Neural cell (in vitro differentiated cells): Measurements from ENCODE around the gene CLEC3B. TPM values are rescaled to one million over a fixed set of nuclear protein-coding genes. Genes with fewer than 3 reads are reported as not detected.

Experiments
- H2AFZ ChIP-seq: fragments of 200-600, 300-800 bp; sonication (generic), shearing (Covaris generic); 2 replicates; pipeline ENCODE4 v1.6.0; 2014; ENCODE audit warnings: low read depth, mild to moderate bottlenecking, antibody characterized with exemption, low read length, moderate library complexity
- H3F3A ChIP-seq: fragments of 200-600 bp; shearing (Covaris generic); 2 replicates; pipeline ENCODE4 v1.6.1; 2016; ENCODE audit warnings: mild to moderate bottlenecking, moderate library complexity, mixed read lengths, antibody characterized with exemption, low read length; ENCODE audit not compliant: insufficient read depth, poor library complexity, severe bottlenecking
- H3K27ac ChIP-seq: fragments of 200-600, 300-800 bp; sonication (generic), shearing (Covaris generic); 2 replicates; pipeline ENCODE4 v1.5.1; 2014; ENCODE audit warnings: mild to moderate bottlenecking, low read length, moderate library complexity
- H3K27me3 ChIP-seq: fragments of 300-800, 200-600 bp; sonication (generic), shearing (Covaris generic); 2 replicates; pipeline ENCODE4 v1.6.0; 2014; ENCODE audit warnings: mild to moderate bottlenecking, low read depth, low read length, moderate library complexity; ENCODE audit not compliant: insufficient read depth
- H3K36me3 ChIP-seq: fragments of 300-800, 200-600 bp; sonication (generic), shearing (Covaris generic); 2 replicates; pipeline ENCODE4 v1.5.1; 2014; ENCODE audit warnings: mild to moderate bottlenecking, antibody characterized with exemption, low read length, moderate library complexity; ENCODE audit not compliant: insufficient read depth
- H3K4me2 ChIP-seq: fragments of 300-800, 200-600 bp; sonication (generic), shearing (Covaris generic); 2 replicates; pipeline ENCODE4 v1.6.0; 2014; ENCODE audit warnings: mild to moderate bottlenecking, low read length
- H3K4me3 ChIP-seq: fragments of 300-800, 200-600 bp; sonication (generic), shearing (Covaris generic); 2 replicates; pipeline ENCODE4 v1.5.1; 2014; ENCODE audit warnings: mild to moderate bottlenecking, low read length, moderate library complexity
- H3K79me2 ChIP-seq: fragments of 200-600 bp; shearing (Covaris generic); replicated peaks from 2 replicates; pipeline ENCODE4 v1.6.0; 2014; ENCODE audit warnings: mild to moderate bottlenecking, low read length, moderate library complexity; ENCODE audit not compliant: insufficient read depth
- H3K9ac ChIP-seq: fragments of 300-800, 200-600 bp; sonication (generic), shearing (Covaris generic); 2 replicates; pipeline ENCODE4 v1.6.1; 2016; ENCODE audit warnings: mild to moderate bottlenecking, low read length, mixed read lengths
- H3K9me2 ChIP-seq: fragments of 200-600 bp; shearing (Covaris generic); 2 replicates; pipeline ENCODE4 v1.6.1; 2016; ENCODE audit warnings: mild to moderate bottlenecking, low read length, mixed read lengths; ENCODE audit not compliant: insufficient read depth
- H3K9me3 ChIP-seq: fragments of 200-600, 300-800 bp; sonication (generic), shearing (Covaris generic); 2 replicates; pipeline ENCODE4 v1.6.1; 2016; ENCODE audit warnings: mild to moderate bottlenecking, mixed run types, low read length, moderate library complexity, mixed read lengths
- H4K20me1 ChIP-seq: fragments of 200-600 bp; shearing (Covaris generic); 2 replicates; pipeline ENCODE4 v1.6.1; 2016; ENCODE audit warnings: mild to moderate bottlenecking, mixed run types; ENCODE audit not compliant: insufficient read depth
- EP300 ChIP-seq: fragments of 450-650 bp; conservative IDR thresholded peaks from 2 replicates; pipeline ENCODE4 v1.6.1; 2014; ENCODE audit warnings: antibody characterized with exemption, mild to moderate bottlenecking, moderate library complexity; ENCODE audit not compliant: poor library complexity, severe bottlenecking
- EZH2 ChIP-seq: fragments of 200-600, 300-800 bp; shearing (Covaris generic), sonication (generic); IDR thresholded peaks from 2 replicates; pipeline ENCODE4 v1.6.1; 2014; ENCODE audit warnings: antibody characterized with exemption, low read length, borderline replicate concordance, mild to moderate bottlenecking; ENCODE audit not compliant: insufficient read depth, poor library complexity, severe bottlenecking
- MXI1 ChIP-seq: fragments of 450-650 bp; conservative IDR thresholded peaks from 2 replicates; pipeline ENCODE4 v1.6.1; 2014; ENCODE audit warnings: antibody characterized with exemption, mild to moderate bottlenecking; ENCODE audit not compliant: poor library complexity, severe bottlenecking
- POLR2AphosphoS5 ChIP-seq: IDR thresholded peaks from 2 replicates; pipeline ENCODE4 v1.6.1; 2012
- RAD21 ChIP-seq: fragments of 450-650 bp; conservative IDR thresholded peaks from 2 replicates; pipeline ENCODE4 v1.6.1; 2014; ENCODE audit warnings: antibody characterized with exemption, mild to moderate bottlenecking, moderate library complexity
- SMC3 ChIP-seq: fragments of 450-650 bp; conservative IDR thresholded peaks from 2 replicates; pipeline ENCODE4 v1.6.1; 2014; ENCODE audit warnings: antibody characterized with exemption, mild to moderate bottlenecking, moderate library complexity; ENCODE audit not compliant: poor library complexity
- TAF1 ChIP-seq: IDR thresholded peaks from 2 replicates; pipeline ENCODE4 v1.6.1; 2012; ENCODE audit warnings: low read depth
- polyA plus RNA-seq: library from polyadenylated mRNA; depleted of rRNA; stranded (reverse); fragments of >200 nt; gene quantifications from 2 replicates; pipeline ENCODE4 v1.2.3, GENCODE V29; 2014
- TF ChIP-seq, protein P1 (sequence below): fragments of 450-650 bp; IDR thresholded peaks from 2 replicates; pipeline ENCODE4 v1.5.1; 2014; ENCODE audit warnings: antibody characterized with exemption, mild to moderate bottlenecking, moderate library complexity; ENCODE audit not compliant: poor library complexity, severe bottlenecking
- TF ChIP-seq, protein P2 (sequence below): IDR thresholded peaks from 2 replicates; pipeline ENCODE4 v1.6.1; 2012; ENCODE audit warnings: borderline replicate concordance

CLEC3B gene
- polyA plus RNA-seq, 1 donor from 2014 or later: 2.6 TPM

DNA sequence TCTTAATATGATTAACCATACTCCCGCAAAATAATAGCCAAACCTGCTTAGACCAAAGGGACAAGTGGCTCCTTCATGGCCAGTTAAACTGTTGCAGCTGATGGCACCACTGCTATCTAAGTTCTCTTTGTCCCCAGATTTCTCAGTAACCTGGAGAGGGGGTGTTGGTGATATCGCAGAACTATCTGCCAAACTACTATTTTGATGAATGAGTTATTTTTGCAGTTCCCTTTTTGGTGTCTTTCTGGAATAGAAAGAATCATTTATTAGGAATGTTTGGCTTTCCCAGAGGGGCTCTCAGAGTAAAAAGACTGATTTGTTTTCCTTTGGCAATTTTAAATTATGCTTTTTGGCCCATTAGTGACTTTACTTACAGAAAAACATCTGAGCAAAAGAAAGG is 33.0 kb downstream of the CLEC3B start:
- TF ChIP-seq MXI1 (no peak), TAF1 (no peak), RAD21 (no peak), EZH2 (no peak), POLR2AphosphoS5 (no peak), SMC3 (no peak), EP300 (no peak)
- TF ChIP-seq, protein P1, sequence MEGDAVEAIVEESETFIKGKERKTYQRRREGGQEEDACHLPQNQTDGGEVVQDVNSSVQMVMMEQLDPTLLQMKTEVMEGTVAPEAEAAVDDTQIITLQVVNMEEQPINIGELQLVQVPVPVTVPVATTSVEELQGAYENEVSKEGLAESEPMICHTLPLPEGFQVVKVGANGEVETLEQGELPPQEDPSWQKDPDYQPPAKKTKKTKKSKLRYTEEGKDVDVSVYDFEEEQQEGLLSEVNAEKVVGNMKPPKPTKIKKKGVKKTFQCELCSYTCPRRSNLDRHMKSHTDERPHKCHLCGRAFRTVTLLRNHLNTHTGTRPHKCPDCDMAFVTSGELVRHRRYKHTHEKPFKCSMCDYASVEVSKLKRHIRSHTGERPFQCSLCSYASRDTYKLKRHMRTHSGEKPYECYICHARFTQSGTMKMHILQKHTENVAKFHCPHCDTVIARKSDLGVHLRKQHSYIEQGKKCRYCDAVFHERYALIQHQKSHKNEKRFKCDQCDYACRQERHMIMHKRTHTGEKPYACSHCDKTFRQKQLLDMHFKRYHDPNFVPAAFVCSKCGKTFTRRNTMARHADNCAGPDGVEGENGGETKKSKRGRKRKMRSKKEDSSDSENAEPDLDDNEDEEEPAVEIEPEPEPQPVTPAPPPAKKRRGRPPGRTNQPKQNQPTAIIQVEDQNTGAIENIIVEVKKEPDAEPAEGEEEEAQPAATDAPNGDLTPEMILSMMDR: no peak
- TF ChIP-seq, protein P2, sequence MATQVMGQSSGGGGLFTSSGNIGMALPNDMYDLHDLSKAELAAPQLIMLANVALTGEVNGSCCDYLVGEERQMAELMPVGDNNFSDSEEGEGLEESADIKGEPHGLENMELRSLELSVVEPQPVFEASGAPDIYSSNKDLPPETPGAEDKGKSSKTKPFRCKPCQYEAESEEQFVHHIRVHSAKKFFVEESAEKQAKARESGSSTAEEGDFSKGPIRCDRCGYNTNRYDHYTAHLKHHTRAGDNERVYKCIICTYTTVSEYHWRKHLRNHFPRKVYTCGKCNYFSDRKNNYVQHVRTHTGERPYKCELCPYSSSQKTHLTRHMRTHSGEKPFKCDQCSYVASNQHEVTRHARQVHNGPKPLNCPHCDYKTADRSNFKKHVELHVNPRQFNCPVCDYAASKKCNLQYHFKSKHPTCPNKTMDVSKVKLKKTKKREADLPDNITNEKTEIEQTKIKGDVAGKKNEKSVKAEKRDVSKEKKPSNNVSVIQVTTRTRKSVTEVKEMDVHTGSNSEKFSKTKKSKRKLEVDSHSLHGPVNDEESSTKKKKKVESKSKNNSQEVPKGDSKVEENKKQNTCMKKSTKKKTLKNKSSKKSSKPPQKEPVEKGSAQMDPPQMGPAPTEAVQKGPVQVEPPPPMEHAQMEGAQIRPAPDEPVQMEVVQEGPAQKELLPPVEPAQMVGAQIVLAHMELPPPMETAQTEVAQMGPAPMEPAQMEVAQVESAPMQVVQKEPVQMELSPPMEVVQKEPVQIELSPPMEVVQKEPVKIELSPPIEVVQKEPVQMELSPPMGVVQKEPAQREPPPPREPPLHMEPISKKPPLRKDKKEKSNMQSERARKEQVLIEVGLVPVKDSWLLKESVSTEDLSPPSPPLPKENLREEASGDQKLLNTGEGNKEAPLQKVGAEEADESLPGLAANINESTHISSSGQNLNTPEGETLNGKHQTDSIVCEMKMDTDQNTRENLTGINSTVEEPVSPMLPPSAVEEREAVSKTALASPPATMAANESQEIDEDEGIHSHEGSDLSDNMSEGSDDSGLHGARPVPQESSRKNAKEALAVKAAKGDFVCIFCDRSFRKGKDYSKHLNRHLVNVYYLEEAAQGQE: no peak
- Histone ChIP-seq H2AFZ (no peak overlapping the region), H3K9me3 (no peaks in the 10 kb centered on the region), H3K36me3 (no peaks in the 10 kb centered on the region), H4K20me1 (no peaks in the 10 kb centered on the region), H3K4me3 (no peak overlapping the region), H3F3A (no peaks in the 10 kb centered on the region), H3K4me2 (no peak overlapping the region), H3K27me3 (no peaks in the 10 kb centered on the region), H3K9ac (no peak overlapping the region), H3K27ac (no peak overlapping the region), H3K79me2 (no peaks in the 10 kb centered on the region), H3K9me2 (no peaks in the 10 kb centered on the region)

DNA sequence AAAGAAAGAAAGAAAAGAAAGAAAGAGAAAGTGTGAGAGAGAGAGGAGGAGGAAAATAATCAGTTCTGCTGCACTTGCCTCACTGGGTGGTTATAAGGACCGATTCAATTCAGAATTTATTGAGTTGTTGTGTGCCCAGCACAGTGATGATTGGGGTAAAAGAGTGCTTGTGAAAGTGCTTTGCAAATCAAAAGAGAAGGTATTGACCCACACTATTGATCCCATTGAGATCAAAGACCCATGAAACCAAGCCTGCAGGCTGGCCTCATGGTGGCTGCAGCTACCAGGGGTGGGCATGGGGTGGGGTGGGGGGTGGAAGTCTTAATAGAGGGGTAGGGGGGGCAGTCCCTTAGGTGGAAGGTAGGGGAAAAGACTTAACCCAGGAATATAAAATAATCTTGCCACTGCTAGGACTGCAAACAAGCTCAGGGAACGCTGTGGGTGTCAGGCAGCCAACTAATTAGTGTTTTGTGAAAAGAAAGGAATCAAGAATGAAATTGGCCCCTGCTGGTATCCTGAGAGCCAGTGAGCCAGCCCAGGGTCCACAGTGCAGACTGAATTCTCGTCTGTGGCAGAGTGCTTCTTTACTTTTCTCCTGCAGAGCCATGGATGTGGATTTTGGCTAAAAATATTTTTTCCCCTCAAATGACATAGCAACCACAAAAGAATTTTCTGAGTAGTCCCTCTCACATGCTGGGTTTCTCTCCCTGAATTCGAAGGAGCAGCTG is 34.2 kb downstream of the CLEC3B start:
- TF ChIP-seq EZH2 (no peak), SMC3 (no peak), EP300 (no peak), POLR2AphosphoS5 (no peak), MXI1 (no peak), TAF1 (no peak), RAD21 (no peak)
- TF ChIP-seq, protein P1: no peak
- TF ChIP-seq, protein P2: no peak
- no peak overlapping the region for H2AFZ ChIP-seq
- no peak overlapping the region for H3K27ac ChIP-seq
- H3K36me3 ChIP-seq: no peaks in the 10 kb centered on the region
- H3K9me3 ChIP-seq: no peaks in the 10 kb centered on the region
- H3K4me3 ChIP-seq: no peak overlapping the region
- H3K79me2 ChIP-seq: no peaks in the 10 kb centered on the region
- no peaks in the 10 kb centered on the region for H3F3A ChIP-seq
- H3K9me2 ChIP-seq: no peaks in the 10 kb centered on the region
- no peaks in the 10 kb centered on the region for H4K20me1 ChIP-seq
- H3K4me2 ChIP-seq: no peak overlapping the region
- no peaks in the 10 kb centered on the region for H3K27me3 ChIP-seq
- H3K9ac ChIP-seq: no peak overlapping the region
